Lung (tissue), 12 donors: Measurements from ENCODE around the gene PDXK. TPM values are rescaled to one million over a fixed set of nuclear protein-coding genes. Genes with fewer than 3 reads are reported as not detected.
A peak's percentile ranks its signal among the peaks of the same experiment; 100 is the strongest.
"Not testable (repeated sequence)": the region's sequence is repeated elsewhere in the genome, so short reads cannot be mapped to it uniquely, and the experiment has no call there.

Experiments used
- ATAC-seq: fragments of 200-7000 bp; cut with Tn5 transposase; one replicate; pipeline ENCODE4 v1.9.1; 2020; ENCODE audit warnings: moderate number of reproducible peaks; ENCODE audit not compliant: insufficient read depth, low FRiP score
- DNase-seq, 3 donors: peaks; one replicate each; pipeline ENCODE4 v3.0.0-alpha.2; 2013 to 2017
- H3K27ac ChIP-seq, 2 donors: one replicate each; pipeline ENCODE4 v1.5.1; 2013; ENCODE audit warnings: mild to moderate bottlenecking in 2 of 2, moderate library complexity in 2 of 2, control low read depth in 1 of 2, inconsistent platforms in 1 of 2, low read depth in 1 of 2, low read length in 1 of 2
- H3K27me3 ChIP-seq, 3 donors: one replicate each; pipeline ENCODE4 v1.5.1; 2013; ENCODE audit warnings: low read length in 2 of 3; ENCODE audit not compliant: control insufficient read depth in 3 of 3, insufficient read depth in 3 of 3
- H3K36me3 ChIP-seq, 4 donors: one replicate each; pipeline ENCODE4 v1.5.1; 2013; ENCODE audit warnings: low read length in 4 of 4, mild to moderate bottlenecking in 1 of 4, moderate library complexity in 1 of 4; ENCODE audit not compliant: control insufficient read depth in 4 of 4, insufficient read depth in 4 of 4
- H3K4me1 ChIP-seq, 5 donors: one replicate each; pipeline ENCODE4 v1.5.1; 2013; ENCODE audit warnings: low read length in 5 of 5, mild to moderate bottlenecking in 2 of 5, moderate library complexity in 1 of 5; ENCODE audit not compliant: control insufficient read depth in 5 of 5, insufficient read depth in 5 of 5
- H3K4me3 ChIP-seq: one replicate; pipeline ENCODE4 v1.5.1; 2013; ENCODE audit warnings: mild to moderate bottlenecking, control low read depth, moderate library complexity
- H3K9ac ChIP-seq, 2 donors: one replicate each; pipeline ENCODE4 v1.5.1; 2013; ENCODE audit warnings: low read length in 2 of 2, control low read depth in 1 of 2; ENCODE audit not compliant: insufficient read depth in 1 of 2
- H3K9me3 ChIP-seq, 4 donors: one replicate each; pipeline ENCODE4 v1.5.1; 2013; ENCODE audit warnings: low read length in 3 of 4, mild to moderate bottlenecking in 1 of 4, moderate library complexity in 1 of 4; ENCODE audit not compliant: control insufficient read depth in 4 of 4, insufficient read depth in 3 of 4
- CTCF ChIP-seq: IDR thresholded peaks from 2 replicates; pipeline ENCODE4 v1.5.1; 2012; ENCODE audit warnings: mild to moderate bottlenecking; ENCODE audit errors: control extremely low read depth, extremely low read depth
- WGBS, 2 donors: extraction: QIAGEN DNeasy Blood & Tissue Kit; methylation state at CpG; one replicate each; pipeline ENCODE4 v1.1.7; 2013; 5-methylcytosine and 5-hydroxymethylcytosine counted together
- polyA plus RNA-seq, 2 donors: library from polyadenylated mRNA; stranded (reverse); fragments of 200-250 nt; gene quantifications; one replicate each; pipeline ENCODE4 v1.2.1, GENCODE V29; 2013
- total RNA-seq, 2 donors: library from RNA; depleted of rRNA in 1 of 2; stranded (reverse); fragments of >200 nt in 1 of 2; gene quantifications; one replicate each; pipeline ENCODE4 v1.2.1, GENCODE V29; 2014 to 2021
- donor health status: control.
- donor health status: control.
- donor health status: Bipolar disorder and iron deficiency.
- donor health status: healthy.
- donor health status: DM: yes; HTN: yes; CAD: no.

PDXK gene
- total and polyA plus RNA-seq, 4 donors, result 62.7 to 276 (median 157) TPM

GRCh38 chr21:43707462-43707861 lies 11.5 kb upstream of the PDXK start:
- Histone ChIP-seq H3K4me3 (no peak overlapping the region), H3K27ac (no peak overlapping the region), H3K9me3 (no peaks in the 10 kb centered on the region), H3K36me3 (no peaks in the 10 kb centered on the region), H3K4me1 (peaks cover 0 to 10% (median 0%) of the 10 kb centered on the region in 5 donors), H3K27me3 (no peaks in the 10 kb centered on the region), H3K9ac (no peak overlapping the region)
- DNase-seq, result no peak
- no peak for ATAC-seq
- TF ChIP-seq CTCF, result no peak
- WGBS, 2 donors, result 93 to 94% methylated on average over 9 of the region's 9 CpGs

GRCh38 chr21:43708745-43709381 lies 10.1 kb upstream of the PDXK start:
- TF ChIP-seq CTCF, result no peak
- no peaks in the 10 kb centered on the region for H3K27me3 ChIP-seq
- H3K9me3 ChIP-seq, result no peaks in the 10 kb centered on the region
- H3K27ac ChIP-seq, result no peak overlapping the region
- DNase-seq, result no peak
- no peak overlapping the region for H3K4me3 ChIP-seq
- ATAC-seq, result no peak
- no peaks in the 10 kb centered on the region for H3K36me3 ChIP-seq
- no peaks in the 10 kb centered on the region for H3K4me1 ChIP-seq
- 95 to 97% methylated on average over 13 of the region's 13 CpGs for WGBS, 2 donors
- H3K9ac ChIP-seq, result no peak overlapping the region

GRCh38 chr21:43712268-43712942 lies 6.5 kb upstream of the PDXK start:
- Histone ChIP-seq H3K9ac (no peak overlapping the region), H3K36me3 (no peaks in the 10 kb centered on the region), H3K27ac (peak overlapping the region in 1 of 2 donors; percentile 92), H3K27me3 (peaks cover 0 to 3% (median 0%) of the 10 kb centered on the region in 3 donors), H3K9me3 (no peaks in the 10 kb centered on the region), H3K4me3 (no peak overlapping the region), H3K4me1 (peaks cover 0 to under 1% (median 0%) of the 10 kb centered on the region in 5 donors)
- no peak for TF ChIP-seq CTCF
- 66 to 75% methylated on average over 13 of the region's 13 CpGs for WGBS, 2 donors
- ATAC-seq, result peak; percentile 85
- DNase-seq, result peak; percentile 54 to 74 (median 59)

- not testable (repeated sequence) for H3K9ac ChIP-seq, ATAC-seq, H3K9me3 ChIP-seq, H3K4me1 ChIP-seq, H3K27me3 ChIP-seq, H3K36me3 ChIP-seq, DNase-seq, H3K4me3 ChIP-seq
- peak overlapping the region in 1 of 2 donors; percentile 92 for H3K27ac ChIP-seq
- WGBS, 2 donors, result 95 to 97% methylated on average over 6 of the region's 6 CpGs
Observed at GRCh38 chr21:43713123-43713522, 5.8 kb upstream of the PDXK start.
